Tibial nerve (tissue), 4 donors: ENCODE data around the gene GRIK5. TPM values are rescaled to one million over a fixed set of nuclear protein-coding genes. Genes with fewer than 3 reads are reported as not detected.
A peak's percentile ranks its signal among the peaks of the same experiment; 100 is the strongest.

Experiments
- DNase-seq, 2 donors: peaks; one replicate each; pipeline ENCODE4 v3.0.0-alpha.2; 2019; ENCODE audit warnings: low spot score in 2 of 2
- H3K27ac ChIP-seq, 4 donors: fragments of 200-600 bp; sonication (generic) in 3 of 4; one replicate each; pipeline ENCODE4 v1.5.1; 2017 to 2019; ENCODE audit warnings: mild to moderate bottlenecking in 1 of 4
- H3K27me3 ChIP-seq, 2 donors: fragments of 200-600 bp; sonication (generic) in 1 of 2; one replicate each; pipeline versions ENCODE4 v1.5.1 to v1.6.0; 2017 to 2019
- H3K36me3 ChIP-seq, 3 donors: fragments of 200-600 bp; sonication (generic); one replicate each; pipeline ENCODE4 v1.5.1; 2018 to 2019
- H3K4me1 ChIP-seq, 4 donors: fragments of 200-600 bp; sonication (generic) in 3 of 4; one replicate each; pipeline ENCODE4 v1.5.1; 2017 to 2019
- H3K4me3 ChIP-seq, 4 donors: fragments of 200-600 bp; sonication (generic) in 3 of 4; one replicate each; pipeline ENCODE4 v1.5.1; 2017 to 2019; ENCODE audit warnings: mild to moderate bottlenecking in 1 of 4, moderate library complexity in 1 of 4
- H3K9me3 ChIP-seq, 4 donors: fragments of 200-600 bp; sonication (generic) in 3 of 4; one replicate each; pipeline ENCODE4 v1.5.1; 2017 to 2019
- EP300 ChIP-seq, 2 donors: sonication (generic); formaldehyde crosslinking; IDR thresholded peaks; one replicate each; pipeline ENCODE4 v1.6.1; 2017; ENCODE audit warnings: antibody characterized with exemption in 2 of 2, mild to moderate bottlenecking in 1 of 2
- POLR2A ChIP-seq, 2 donors: fragments of 450-650 bp; IDR thresholded peaks; one replicate each; pipeline ENCODE4 v1.6.1; 2017; ENCODE audit warnings: antibody characterized with exemption in 2 of 2, mild to moderate bottlenecking in 2 of 2, moderate library complexity in 2 of 2
- WGBS, 2 donors: methylation state at CpG; one replicate each; pipeline ENCODE4 v1.1.5; 2018; 5-methylcytosine and 5-hydroxymethylcytosine counted together
- total RNA-seq, 4 donors: library from RNA; depleted of rRNA; stranded (reverse); fragments of >200 nt; gene quantifications; one replicate each; pipeline ENCODE4 v1.1.0, GENCODE V29; 2016
- TF ChIP-seq, protein P1 (sequence below), 5 experiments: fragments of 200-600 bp in 3 of 5; fragments of 450-650 bp in 2 of 5; sonication (generic) in 3 of 5; IDR thresholded peaks; one replicate each; pipeline ENCODE4 v1.5.1; 2016 to 2019; ENCODE audit warnings: antibody characterized with exemption in 5 of 5, mild to moderate bottlenecking in 3 of 5, moderate library complexity in 2 of 5

The GRIK5 gene
- total RNA-seq, 4 donors from 2014 or later, result 2.4 to 12.0 (median 3.2) TPM

DNA sequence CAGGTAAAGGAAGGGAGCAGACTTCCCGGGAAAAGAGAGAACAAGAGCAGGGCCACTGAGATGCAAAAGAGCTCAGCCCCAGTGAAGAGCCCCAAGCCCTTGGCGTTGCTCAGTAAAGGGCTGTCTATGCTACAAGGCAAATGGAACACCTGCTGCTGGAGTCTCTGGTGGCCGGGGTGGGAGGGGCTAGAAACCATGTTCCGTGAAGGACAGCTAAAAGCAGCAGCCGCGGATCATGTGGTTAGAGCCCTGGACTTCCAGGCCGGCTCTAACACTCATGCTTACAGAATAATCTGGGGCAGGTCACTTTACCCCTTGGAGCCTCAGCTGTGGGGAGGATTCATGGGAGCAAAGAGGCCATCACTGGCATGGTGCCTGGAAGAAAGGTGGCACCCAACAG is 44.4 kb upstream of the GRIK5 start:
- TF ChIP-seq POLR2A (IDR thresholded peaks at IDR 0.05), result no peak
- TF ChIP-seq, protein P1, sequence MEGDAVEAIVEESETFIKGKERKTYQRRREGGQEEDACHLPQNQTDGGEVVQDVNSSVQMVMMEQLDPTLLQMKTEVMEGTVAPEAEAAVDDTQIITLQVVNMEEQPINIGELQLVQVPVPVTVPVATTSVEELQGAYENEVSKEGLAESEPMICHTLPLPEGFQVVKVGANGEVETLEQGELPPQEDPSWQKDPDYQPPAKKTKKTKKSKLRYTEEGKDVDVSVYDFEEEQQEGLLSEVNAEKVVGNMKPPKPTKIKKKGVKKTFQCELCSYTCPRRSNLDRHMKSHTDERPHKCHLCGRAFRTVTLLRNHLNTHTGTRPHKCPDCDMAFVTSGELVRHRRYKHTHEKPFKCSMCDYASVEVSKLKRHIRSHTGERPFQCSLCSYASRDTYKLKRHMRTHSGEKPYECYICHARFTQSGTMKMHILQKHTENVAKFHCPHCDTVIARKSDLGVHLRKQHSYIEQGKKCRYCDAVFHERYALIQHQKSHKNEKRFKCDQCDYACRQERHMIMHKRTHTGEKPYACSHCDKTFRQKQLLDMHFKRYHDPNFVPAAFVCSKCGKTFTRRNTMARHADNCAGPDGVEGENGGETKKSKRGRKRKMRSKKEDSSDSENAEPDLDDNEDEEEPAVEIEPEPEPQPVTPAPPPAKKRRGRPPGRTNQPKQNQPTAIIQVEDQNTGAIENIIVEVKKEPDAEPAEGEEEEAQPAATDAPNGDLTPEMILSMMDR (IDR thresholded peaks at IDR 0.05), result no peak
- no peak for TF ChIP-seq EP300 (IDR thresholded peaks at IDR 0.05)
- Histone ChIP-seq H3K4me1 (peaks cover 0 to 13% (median 3%) of the 10 kb centered on the region in 4 donors), H3K27ac (peak overlapping the region in 3 of 4 donors; percentile 12 to 50 (median 33)), H3K27me3 (no peaks in the 10 kb centered on the region), H3K9me3 (no peaks in the 10 kb centered on the region), H3K4me3 (no peak overlapping the region), H3K36me3 (no peaks in the 10 kb centered on the region)
- no peak for DNase-seq
- 36 to 47% methylated on average over 6 to 7 of the region's 7 CpGs for WGBS, 2 donors

DNA sequence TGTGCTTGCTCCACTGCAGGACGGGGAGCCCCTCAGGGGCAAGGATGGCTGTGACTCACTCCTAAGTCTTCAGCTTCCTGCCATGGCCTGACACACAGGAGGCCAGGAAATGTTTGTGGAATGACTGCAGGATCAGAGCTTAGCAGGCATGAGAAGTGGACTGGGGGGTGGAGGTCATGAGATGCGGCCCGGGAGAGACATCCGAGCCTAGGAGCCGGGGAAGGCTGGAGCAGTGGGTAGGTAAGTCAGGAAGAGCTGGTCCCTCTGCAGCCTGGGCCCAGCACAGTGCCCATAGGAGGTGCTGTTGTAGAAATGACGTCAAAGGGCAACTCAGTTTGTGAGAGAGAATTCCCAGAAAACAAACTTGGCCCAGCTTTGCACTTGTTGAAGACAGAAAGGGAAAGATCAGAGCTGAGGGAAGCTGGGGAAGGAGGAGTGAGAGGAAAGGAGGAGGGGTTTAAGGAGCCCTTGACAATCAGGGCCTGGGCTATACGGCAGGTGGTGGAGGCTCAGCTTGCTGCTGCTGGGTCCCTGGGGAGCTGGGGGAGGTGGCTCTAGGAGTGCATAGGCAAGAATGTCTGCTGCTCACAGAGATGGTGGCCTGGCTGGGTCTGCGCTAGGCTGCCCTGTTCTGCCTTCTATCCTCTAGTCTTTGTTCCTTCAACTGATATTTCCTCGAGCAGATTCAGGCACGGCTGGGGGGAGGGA is 43.8 kb upstream of the GRIK5 start:
- H3K27ac ChIP-seq, result peak overlapping the region in 3 of 4 donors; percentile 12 to 50 (median 33)
- TF ChIP-seq, protein P1 (IDR thresholded peaks at IDR 0.05), result no peak
- TF ChIP-seq POLR2A (IDR thresholded peaks at IDR 0.05) (no peak), EP300 (IDR thresholded peaks at IDR 0.05) (no peak)
- H3K36me3 ChIP-seq, result no peaks in the 10 kb centered on the region
- DNase-seq, result no peak
- WGBS, 2 donors, result 24 to 30% methylated on average over 10 of the region's 10 CpGs
- no peaks in the 10 kb centered on the region for H3K9me3 ChIP-seq
- no peaks in the 10 kb centered on the region for H3K27me3 ChIP-seq
- H3K4me3 ChIP-seq, result no peak overlapping the region
- H3K4me1 ChIP-seq, result peaks cover 0 to 15% (median 4%) of the 10 kb centered on the region in 4 donors

DNA sequence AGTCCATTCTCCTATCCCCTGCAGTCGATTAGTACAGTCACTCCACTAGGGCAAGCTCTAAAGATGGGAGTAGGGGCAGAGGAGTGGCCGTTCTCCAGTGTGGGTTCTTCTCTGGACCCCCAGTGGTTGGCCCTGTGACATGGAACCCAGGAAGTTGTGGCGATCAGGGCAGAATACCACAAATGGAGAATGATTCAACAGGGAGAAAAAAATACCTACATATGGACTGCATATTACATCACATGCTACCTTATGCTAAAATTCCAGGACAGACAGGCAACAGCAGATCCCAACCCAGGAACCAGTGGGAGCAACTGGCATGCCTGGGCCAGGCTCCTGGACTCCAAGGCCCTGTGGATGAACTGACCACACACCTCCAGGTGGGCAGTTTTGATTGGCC is 41.8 kb upstream of the GRIK5 start:
- DNase-seq, result no peak
- Histone ChIP-seq H3K27me3 (peaks cover 0 to 16% of the 10 kb centered on the region in 2 donors), H3K36me3 (no peaks in the 10 kb centered on the region), H3K4me1 (peaks cover 0 to 16% (median 7%) of the 10 kb centered on the region in 4 donors), H3K9me3 (no peaks in the 10 kb centered on the region), H3K4me3 (no peak overlapping the region), H3K27ac (no peak overlapping the region)
- TF ChIP-seq POLR2A (IDR thresholded peaks at IDR 0.05) (no peak), EP300 (IDR thresholded peaks at IDR 0.05) (no peak)
- TF ChIP-seq, protein P1 (IDR thresholded peaks at IDR 0.05), result no peak
- 79 to 84% methylated on average over 3 of the region's 3 CpGs for WGBS, 2 donors

DNA sequence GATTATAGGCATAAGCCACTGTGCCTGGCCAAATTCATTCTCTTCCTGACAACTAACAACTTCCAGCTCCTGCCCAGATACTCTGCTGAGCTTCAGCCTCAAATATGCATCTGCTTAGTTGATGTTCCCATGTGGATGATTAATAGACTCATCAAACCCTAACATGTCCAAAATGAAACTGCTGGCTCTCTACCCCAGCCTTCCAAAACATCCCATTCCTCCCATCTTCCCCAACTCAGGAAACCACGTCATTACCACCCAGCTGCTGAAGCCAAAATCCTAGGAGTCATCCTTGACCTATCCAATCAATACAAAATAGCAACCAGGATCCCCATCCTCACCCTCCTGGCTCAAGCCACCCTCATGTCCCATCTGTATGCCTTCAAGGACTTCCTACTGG is 41.4 kb upstream of the GRIK5 start:
- TF ChIP-seq, protein P1 (IDR thresholded peaks at IDR 0.05), result no peak
- TF ChIP-seq POLR2A (IDR thresholded peaks at IDR 0.05), result no peak
- no peak for TF ChIP-seq EP300 (IDR thresholded peaks at IDR 0.05)
- Histone ChIP-seq H3K27ac (no peak overlapping the region), H3K4me1 (peaks cover 0 to 16% (median 7%) of the 10 kb centered on the region in 4 donors), H3K4me3 (no peak overlapping the region), H3K36me3 (no peaks in the 10 kb centered on the region), H3K27me3 (peaks cover 0 to 17% of the 10 kb centered on the region in 2 donors), H3K9me3 (no peaks in the 10 kb centered on the region)
- DNase-seq, result no peak
- whole genome bisulfite sequencing, 2 donors, result 59 to 62% methylated on average over 1 of the region's 1 CpG

DNA sequence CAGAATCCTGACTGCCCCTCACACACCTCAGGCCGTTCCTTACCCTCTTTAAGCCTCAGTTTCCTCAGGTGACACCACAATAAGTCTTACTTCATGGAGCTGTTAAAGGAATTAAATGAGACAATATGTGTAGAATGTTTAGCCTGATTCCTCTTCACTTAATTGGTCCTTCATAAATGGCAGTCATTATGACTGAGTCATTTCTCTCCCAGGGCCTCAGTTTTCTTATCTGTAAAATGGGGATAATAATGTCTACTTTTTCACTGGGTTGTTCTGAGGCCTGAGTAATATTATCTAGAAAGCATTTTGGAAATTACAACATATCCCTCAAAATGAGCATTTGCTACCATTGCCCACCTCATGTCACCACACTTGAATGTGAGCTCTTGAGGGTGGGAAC is 40.7 kb upstream of the GRIK5 start:
- no peaks in the 10 kb centered on the region for H3K9me3 ChIP-seq
- no peak for DNase-seq
- peaks cover 0 to 17% of the 10 kb centered on the region in 2 donors for H3K27me3 ChIP-seq
- TF ChIP-seq POLR2A (IDR thresholded peaks at IDR 0.05) (no peak), EP300 (IDR thresholded peaks at IDR 0.05) (no peak)
- TF ChIP-seq, protein P1 (IDR thresholded peaks at IDR 0.05), result no peak
- 65 to 78% methylated on average over 1 of the region's 1 CpG for WGBS, 2 donors
- H3K4me1 ChIP-seq, result peaks cover 0 to 16% (median 7%) of the 10 kb centered on the region in 4 donors
- H3K27ac ChIP-seq, result no peak overlapping the region
- no peaks in the 10 kb centered on the region for H3K36me3 ChIP-seq
- H3K4me3 ChIP-seq, result no peak overlapping the region
